K562 (cell line): Measurements from ENCODE around the gene CABP2. TPM values are rescaled to one million over a fixed set of nuclear protein-coding genes. Genes with fewer than 3 reads are reported as not detected.

Source experiments
- ATF3 ChIP-seq, 2 experiments: fragments of 450-650 bp in 1 of 2; sonication (generic) in 1 of 2; formaldehyde crosslinking in 1 of 2; IDR thresholded peaks in 1 of 2; conservative IDR thresholded peaks in 1 of 2; 2 replicates each; pipeline versions ENCODE4 v1.6.1 to v1.8.1; 2016 to 2023; ENCODE audit warnings: mild to moderate bottlenecking in 2 of 2, moderate library complexity in 2 of 2, inconsistent platforms in 1 of 2, missing genetic modification reagents in 1 of 2
- BHLHE40 ChIP-seq: IDR thresholded peaks from 2 replicates; pipeline ENCODE4 v1.6.1; 2011; ENCODE audit warnings: low read length, improper control_type of control experiment
- CBX5 ChIP-seq: IDR thresholded peaks from 2 replicates; pipeline ENCODE4 v1.6.1; 2014; ENCODE audit warnings: low read depth, borderline replicate concordance
- CTCF ChIP-seq, 3 experiments: IDR thresholded peaks in 2 of 3; conservative IDR thresholded peaks in 1 of 3; 2 replicates each; pipeline ENCODE4 v1.5.1; 2011 to 2012; ENCODE audit warnings: low read length in 3 of 3, mild to moderate bottlenecking in 3 of 3, control low read depth in 2 of 3, improper control_type of control experiment in 1 of 3, inconsistent platforms in 1 of 3, low read depth in 1 of 3, mixed read lengths in 1 of 3, moderate library complexity in 1 of 3; ENCODE audit not compliant: insufficient read depth in 2 of 3
- ELF1 ChIP-seq: fragments of 200-800 bp; sonication (Bioruptor generic); IDR thresholded peaks from 2 replicates; pipeline ENCODE4 v1.6.1; 2016; ENCODE audit warnings: missing genetic modification characterization, missing compliant biosample characterization
- ELK3 ChIP-seq: fragments of 450-650 bp; formaldehyde crosslinking; IDR thresholded peaks from 2 replicates; pipeline ENCODE4 v1.4.0; 2020; ENCODE audit warnings: mild to moderate bottlenecking
- KLF1 ChIP-seq: fragments of 450-650 bp; IDR thresholded peaks from 2 replicates; pipeline ENCODE4 v1.6.1; 2016; ENCODE audit warnings: missing genetic modification characterization, missing compliant biosample characterization
- MCM2 ChIP-seq: fragments of 450-650 bp; IDR thresholded peaks from 2 replicates; pipeline ENCODE4 v1.6.1; 2017; ENCODE audit warnings: low read depth, mild to moderate bottlenecking
- MTA3 ChIP-seq: fragments of 450-650 bp; formaldehyde crosslinking; IDR thresholded peaks from 2 replicates; pipeline ENCODE4 v1.6.1; 2017; ENCODE audit warnings: mild to moderate bottlenecking, borderline replicate concordance
- NEUROD1 ChIP-seq: fragments of 150-350 bp; IDR thresholded peaks from 2 replicates; pipeline ENCODE4 v1.6.1; 2014; ENCODE audit warnings: borderline replicate concordance, low read length, low read depth; ENCODE audit not compliant: partially characterized antibody
- NR4A1 ChIP-seq, 2 experiments: fragments of 250-450 bp in 1 of 2; fragments of 450-650 bp in 1 of 2; sonication (Bioruptor Pico) in 1 of 2; IDR thresholded peaks; 2 replicates each; pipeline versions ENCODE4 v1.4.0 to v1.6.1; 2016 to 2020; ENCODE audit warnings: mild to moderate bottlenecking in 2 of 2, missing compliant biosample characterization in 1 of 2, missing genetic modification characterization in 1 of 2, moderate library complexity in 1 of 2
- PHF20 ChIP-seq: fragments of 450-650 bp; IDR thresholded peaks from 2 replicates; pipeline ENCODE4 v1.6.1; 2018; ENCODE audit not compliant: partially characterized antibody
- SMAD1 ChIP-seq: fragments of 150-350 bp; IDR thresholded peaks from 2 replicates; pipeline ENCODE4 v1.6.1; 2014; ENCODE audit warnings: low read length, low read depth; ENCODE audit not compliant: partially characterized antibody
- SMAD4 ChIP-seq: fragments of 250-450 bp; sonication (Bioruptor Pico); conservative IDR thresholded peaks from 2 replicates; pipeline ENCODE4 v1.8.0; 2021; ENCODE audit warnings: inconsistent platforms, mild to moderate bottlenecking, moderate library complexity
- VEZF1 ChIP-seq: fragments of 200-800 bp; sonication (Bioruptor generic); IDR thresholded peaks from 2 replicates; pipeline ENCODE4 v1.6.1; 2017; ENCODE audit warnings: missing genetic modification characterization, missing compliant biosample characterization
- WHSC1 ChIP-seq: IDR thresholded peaks from one replicate; pipeline ENCODE4 v1.6.1; 2012; ENCODE audit warnings: low read length, control low read depth, inconsistent platforms
- ZBTB1 ChIP-seq: sonication (generic); formaldehyde crosslinking; IDR thresholded peaks from 2 replicates; pipeline ENCODE4 v1.8.1; 2023; ENCODE audit warnings: missing genetic modification reagents, low read depth, mild to moderate bottlenecking, borderline replicate concordance
- ZBTB5 ChIP-seq: fragments of 450-650 bp; IDR thresholded peaks from 2 replicates; pipeline ENCODE4 v1.6.1; 2017; ENCODE audit warnings: antibody characterized with exemption
- ZFP36 ChIP-seq: fragments of 150-350 bp; IDR thresholded peaks from 2 replicates; pipeline ENCODE4 v1.6.1; 2018; ENCODE audit warnings: low read length, low read depth; ENCODE audit not compliant: partially characterized antibody
- ZNF282 ChIP-seq: sonication (generic); formaldehyde crosslinking; IDR thresholded peaks from 2 replicates; pipeline ENCODE4 v1.8.1; 2023; ENCODE audit warnings: missing genetic modification reagents
- polyA plus RNA-seq, 8 experiments: library from polyadenylated mRNA; depleted of rRNA in 4 of 8; stranded (reverse) in 5 of 8; unstranded in 3 of 8; fragments of >200 nt; fragmentation: Nextera tagmentation in 2 of 8; fragmentation: Illumina TruSeq in 1 of 8; extraction: Ambion mirVana in 2 of 8; extraction: Trizol in 1 of 8; gene quantifications; 2 replicates each; pipeline versions ENCODE4 v1.2.1 to v1.2.3, GENCODE V29; 2011 to 2014; ENCODE audit warnings: inconsistent platforms in 1 of 8, missing spikeins in 1 of 8
- total RNA-seq, 7 experiments: library from RNA; depleted of rRNA in 6 of 7; stranded (reverse); fragments of >200 nt in 6 of 7; fragmentation: Illumina TruSeq in 2 of 7; extraction: Trizol in 2 of 7; gene quantifications; 2 replicates each; pipeline versions ENCODE4 v1.2.1 to v1.2.3, GENCODE V29; 2011 to 2021; ENCODE audit warnings: low replicate concordance in 1 of 7

CABP2 gene
- total and polyA plus RNA-seq, 9 of the 15 experiments (the other 6 are each of a cell fraction or from before 2014, with no cell fraction given): not detected

- no peak for TF ChIP-seq WHSC1
- TF ChIP-seq ZNF282 (CRISPR knock-in tag): peak; percentile 75; the same call in 1 of the 2 replicates
- TF ChIP-seq SMAD1: peak; percentile 24
- TF ChIP-seq ATF3 (IDR thresholded peaks at IDR 0.05): no peak
- TF ChIP-seq ATF3 (CRISPR knock-in tag; conservative IDR thresholded peaks at IDR 0.05): no peak; the same call in 1 of the 2 replicates
- peak; percentile 58 for TF ChIP-seq SMAD4 (CRISPR knock-in tag)
- TF ChIP-seq BHLHE40: peak; percentile 48; the same call in 1 of the 2 replicates
- no peak for TF ChIP-seq MCM2
- TF ChIP-seq ELK3 (CRISPR knock-in tag): no peak
- peak; percentile 92; the same call in 1 of the 2 replicates for TF ChIP-seq MTA3
- peak; percentile 53 for TF ChIP-seq PHF20
- no peak for TF ChIP-seq NR4A1 (CRISPR knock-in tag; IDR thresholded peaks at IDR 0.05)
- 0 out of 2 replicates have a peak, but pooled peaks have one; percentile 16 for TF ChIP-seq NR4A1 (tag; IDR thresholded peaks at IDR 0.05)
- TF ChIP-seq CBX5: no peak
- TF ChIP-seq CTCF (IDR thresholded peaks at IDR 0.05 in 2 of 3, conservative IDR thresholded peaks at IDR 0.05 in 1 of 3; ENCODE audit: insufficient read depth in 2 of 3, low read depth in 1 of 3, low read length in 3 of 3): 0 out of 6 replicates have a peak, but pooled peaks of 1 of the 3 experiments have one; percentile 1
- peak; percentile 67 for TF ChIP-seq ZBTB5
- no peak for TF ChIP-seq VEZF1
- TF ChIP-seq ELF1 (tag): peak; percentile 82
- TF ChIP-seq KLF1 (tag): peak; percentile 66; the same call in 1 of the 2 replicates
- peak; percentile 36 for TF ChIP-seq ZFP36
- TF ChIP-seq NEUROD1: peak; percentile 99
- TF ChIP-seq ZBTB1: peak; percentile 3; the same call in 1 of the 2 replicates
Measured at GRCh38 chr11:67507864-67508485, 15.3 kb downstream of the CABP2 start, which contains the start of gene CDK2AP2 (continued).
